ENCODE measurements around the gene RIPK1.
"Not testable (repeated sequence)": the region's sequence is repeated elsewhere in the genome, so short reads cannot be mapped to it uniquely, and the experiment has no call there.

DNA sequence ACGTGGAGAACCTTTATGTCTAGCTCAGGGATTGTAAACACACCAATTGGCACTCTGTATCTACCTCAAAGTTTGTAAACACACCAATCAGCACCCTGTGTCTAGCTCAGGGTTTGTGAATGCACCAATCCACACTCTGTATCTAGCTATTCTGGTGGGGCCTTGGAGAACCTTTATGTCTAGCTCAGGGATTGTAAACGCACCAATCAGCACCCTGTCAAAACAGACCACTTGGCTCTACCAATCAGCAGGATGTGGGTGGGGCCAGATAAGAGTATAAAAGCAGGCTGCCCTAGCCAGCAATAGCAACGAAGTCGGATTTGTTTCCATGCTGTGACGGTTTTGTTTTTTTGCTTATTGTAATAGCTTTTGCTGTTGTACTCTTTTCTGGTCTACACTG, 40.1 kb upstream of the RIPK1 start:
- TF ChIP-seq, protein P1, sequence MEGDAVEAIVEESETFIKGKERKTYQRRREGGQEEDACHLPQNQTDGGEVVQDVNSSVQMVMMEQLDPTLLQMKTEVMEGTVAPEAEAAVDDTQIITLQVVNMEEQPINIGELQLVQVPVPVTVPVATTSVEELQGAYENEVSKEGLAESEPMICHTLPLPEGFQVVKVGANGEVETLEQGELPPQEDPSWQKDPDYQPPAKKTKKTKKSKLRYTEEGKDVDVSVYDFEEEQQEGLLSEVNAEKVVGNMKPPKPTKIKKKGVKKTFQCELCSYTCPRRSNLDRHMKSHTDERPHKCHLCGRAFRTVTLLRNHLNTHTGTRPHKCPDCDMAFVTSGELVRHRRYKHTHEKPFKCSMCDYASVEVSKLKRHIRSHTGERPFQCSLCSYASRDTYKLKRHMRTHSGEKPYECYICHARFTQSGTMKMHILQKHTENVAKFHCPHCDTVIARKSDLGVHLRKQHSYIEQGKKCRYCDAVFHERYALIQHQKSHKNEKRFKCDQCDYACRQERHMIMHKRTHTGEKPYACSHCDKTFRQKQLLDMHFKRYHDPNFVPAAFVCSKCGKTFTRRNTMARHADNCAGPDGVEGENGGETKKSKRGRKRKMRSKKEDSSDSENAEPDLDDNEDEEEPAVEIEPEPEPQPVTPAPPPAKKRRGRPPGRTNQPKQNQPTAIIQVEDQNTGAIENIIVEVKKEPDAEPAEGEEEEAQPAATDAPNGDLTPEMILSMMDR (IDR thresholded peaks at IDR 0.05), result not testable (repeated sequence)
- TF ChIP-seq EZH2, EZH2phosphoT487 (IDR thresholded peaks at IDR 0.05): not testable (repeated sequence)
